RKO (cell line): Measurements from ENCODE around the gene NFATC1.

Experiments used
- DNase-seq: peaks from one replicate; pipeline ENCODE4 v3.0.0-alpha.2; 2016; ENCODE audit warnings: low spot score

The NFATC1 gene

DNA sequence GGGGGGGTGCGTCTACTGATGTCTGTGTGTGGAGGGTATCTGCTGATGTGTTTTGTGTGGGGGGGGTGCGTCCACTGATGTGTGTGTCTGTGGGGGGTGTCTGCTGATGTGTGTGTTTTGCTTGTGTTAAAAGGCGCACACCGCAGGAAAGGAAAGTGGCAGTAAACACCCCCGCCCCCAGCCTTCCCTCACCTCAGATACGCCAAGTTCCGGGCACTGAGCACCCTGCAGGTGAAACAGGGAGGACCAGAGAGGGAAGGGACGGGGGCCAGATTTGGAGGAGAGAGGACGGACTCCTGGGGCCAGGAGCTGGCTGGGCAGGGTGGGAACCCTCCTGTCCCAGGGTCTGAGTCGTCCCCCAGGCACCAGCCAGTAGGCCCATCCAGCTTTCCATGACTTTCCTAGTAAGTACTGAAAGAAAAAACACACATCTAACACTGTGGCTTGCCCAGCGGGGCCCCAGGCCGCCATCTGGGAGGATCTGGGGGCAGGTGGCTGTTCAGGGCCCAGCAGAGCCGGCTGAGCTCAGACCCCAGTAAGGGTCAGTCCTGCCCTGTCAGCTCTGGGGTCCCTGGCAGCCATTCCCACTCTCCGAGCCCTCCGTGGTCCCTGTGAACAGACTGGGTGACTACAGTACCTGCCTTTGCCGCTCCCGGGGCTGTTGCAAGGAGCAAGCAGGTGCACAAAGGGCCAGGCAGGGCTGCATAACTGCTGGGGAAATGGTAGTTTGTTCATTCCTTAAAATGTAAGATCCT, 126.9 kb downstream of the NFATC1 start:
- DNase-seq, result no peak

DNA sequence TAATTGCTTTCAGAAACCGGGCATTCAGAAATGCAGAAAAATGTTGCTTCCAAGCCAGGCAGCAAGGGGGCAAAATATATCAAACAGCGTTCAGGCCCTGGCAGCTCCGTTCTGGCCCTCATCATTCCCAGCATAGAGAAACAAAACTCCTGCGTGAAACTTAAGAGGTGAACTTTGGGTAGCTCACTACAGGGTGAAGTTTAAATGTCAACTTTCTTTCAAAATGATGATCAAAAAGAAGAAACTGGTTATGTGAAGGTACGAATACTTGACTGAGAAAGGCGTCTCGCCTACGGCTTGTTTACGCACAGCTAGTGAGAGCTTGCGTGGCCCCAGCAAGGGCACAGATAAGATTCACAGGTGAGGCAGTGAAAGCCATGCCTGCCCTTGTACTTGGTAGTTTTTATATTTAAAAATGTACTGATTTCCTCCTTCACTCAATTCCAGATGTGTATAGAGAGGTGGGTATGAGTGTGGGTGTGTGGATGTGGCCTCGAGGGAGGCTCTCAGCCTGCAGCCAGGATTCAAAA, 127.5 kb downstream of the NFATC1 start:
- DNase-seq, result no peak

DNA sequence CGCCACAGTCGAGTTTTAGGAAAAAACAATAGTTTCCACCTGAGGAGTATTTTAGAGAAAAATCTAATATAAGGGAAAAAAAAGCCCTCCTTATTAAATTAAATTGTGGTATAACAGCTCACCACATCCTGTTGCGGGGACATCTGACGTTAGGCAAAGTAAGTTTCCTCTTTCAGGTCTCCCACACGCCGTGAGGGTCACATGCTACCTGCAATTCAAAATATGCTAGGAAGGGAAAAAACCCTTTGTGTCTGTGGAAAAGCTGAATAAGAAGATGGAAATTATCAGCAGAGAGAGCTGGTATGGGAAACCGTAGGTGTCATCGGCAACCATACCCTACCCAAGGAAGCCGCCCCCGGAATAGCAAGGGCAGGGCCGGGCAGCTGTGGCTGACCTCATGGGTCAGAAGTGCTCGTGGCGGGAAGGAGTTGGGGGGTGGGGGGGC, 128.0 kb downstream of the NFATC1 start:
- no peak for DNase-seq

DNA sequence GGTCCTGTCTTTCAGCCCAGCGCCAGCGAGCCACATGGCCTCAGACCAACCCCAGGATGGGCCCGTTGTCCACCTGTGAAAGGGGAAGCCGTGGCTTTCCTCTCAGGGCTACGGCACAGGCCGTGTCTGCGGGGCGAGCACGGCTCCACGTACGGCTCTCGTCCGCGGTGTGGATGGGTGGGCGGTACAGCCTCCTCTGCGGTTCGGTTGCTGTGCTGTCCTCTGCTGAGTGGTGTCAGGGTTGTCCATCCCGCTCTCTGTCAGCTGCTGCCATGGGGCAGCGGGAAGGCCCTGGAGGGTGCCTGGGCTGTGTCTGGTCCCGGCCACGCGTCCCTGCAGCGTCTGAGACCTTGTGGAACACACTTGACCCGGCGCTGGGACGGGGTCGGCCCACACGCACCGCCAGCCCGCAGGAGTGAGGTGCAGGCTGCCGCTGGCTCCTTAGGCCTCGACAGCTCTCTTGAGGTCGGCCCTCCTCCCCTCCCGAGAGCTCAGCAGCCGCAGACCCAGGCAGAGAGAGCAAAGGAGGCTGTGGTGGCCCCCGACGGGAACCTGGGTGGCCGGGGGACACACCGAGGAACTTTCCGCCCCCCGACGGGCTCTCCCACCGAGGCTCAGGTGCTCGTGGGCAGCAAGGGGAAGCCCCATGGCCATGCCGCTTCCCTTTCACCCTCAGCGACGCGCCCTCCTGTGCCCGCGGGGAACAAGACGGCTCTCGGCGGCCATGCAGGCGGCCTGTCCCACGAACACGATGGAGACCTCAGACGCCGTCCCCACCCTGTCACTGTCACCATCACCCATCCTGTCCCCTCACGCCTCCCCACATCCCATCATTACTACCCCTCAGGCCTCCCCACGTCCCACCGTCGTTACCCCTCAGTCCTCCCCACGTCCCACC, 128.7 kb downstream of the NFATC1 start:
- DNase-seq, result no peak

DNA sequence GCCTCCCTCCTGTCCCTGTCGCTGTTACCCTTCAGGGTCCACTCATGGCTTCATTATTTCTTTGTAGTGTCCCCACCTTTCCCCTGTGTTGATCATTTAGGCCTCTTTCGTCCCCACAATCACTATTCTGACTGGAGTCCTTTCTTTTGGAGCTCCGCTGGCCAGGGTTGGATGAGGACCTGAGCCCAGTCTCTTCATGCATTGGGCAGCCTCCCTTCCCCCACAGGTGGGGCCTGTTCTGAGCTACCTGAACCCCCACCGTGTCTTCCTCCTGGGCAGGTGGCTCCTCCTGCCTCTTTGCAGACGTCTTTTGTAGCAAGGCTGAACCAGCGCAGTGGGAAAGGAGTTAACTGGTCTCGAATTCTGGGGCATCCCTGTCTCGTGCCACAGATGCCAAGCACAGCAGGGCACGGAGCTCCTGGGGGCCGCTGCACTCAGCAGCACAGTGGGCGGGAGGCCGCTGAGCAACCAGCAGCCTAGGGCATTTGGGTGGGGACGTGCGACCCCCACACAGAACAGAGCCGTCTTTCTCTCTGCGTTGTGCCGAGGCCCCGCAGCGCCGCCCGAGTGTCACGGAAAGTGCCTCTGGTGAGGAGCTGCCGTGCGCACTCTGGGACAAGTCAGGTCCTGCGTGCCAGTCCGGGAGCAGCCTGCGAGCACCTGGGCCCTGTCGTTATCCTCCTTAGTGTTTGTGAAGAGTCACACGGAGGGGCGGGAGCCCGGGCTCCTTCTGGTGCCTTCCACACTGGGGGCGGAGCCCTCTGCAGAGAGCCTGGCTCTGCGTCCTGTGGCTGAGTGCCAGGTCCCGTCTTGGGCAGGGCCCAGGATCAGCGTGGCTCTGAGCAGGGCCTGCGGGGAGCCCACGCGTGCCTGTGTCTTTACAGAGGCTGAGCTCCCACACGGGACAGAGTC, 130.1 kb downstream of the NFATC1 start:
- no peak for DNase-seq

DNA sequence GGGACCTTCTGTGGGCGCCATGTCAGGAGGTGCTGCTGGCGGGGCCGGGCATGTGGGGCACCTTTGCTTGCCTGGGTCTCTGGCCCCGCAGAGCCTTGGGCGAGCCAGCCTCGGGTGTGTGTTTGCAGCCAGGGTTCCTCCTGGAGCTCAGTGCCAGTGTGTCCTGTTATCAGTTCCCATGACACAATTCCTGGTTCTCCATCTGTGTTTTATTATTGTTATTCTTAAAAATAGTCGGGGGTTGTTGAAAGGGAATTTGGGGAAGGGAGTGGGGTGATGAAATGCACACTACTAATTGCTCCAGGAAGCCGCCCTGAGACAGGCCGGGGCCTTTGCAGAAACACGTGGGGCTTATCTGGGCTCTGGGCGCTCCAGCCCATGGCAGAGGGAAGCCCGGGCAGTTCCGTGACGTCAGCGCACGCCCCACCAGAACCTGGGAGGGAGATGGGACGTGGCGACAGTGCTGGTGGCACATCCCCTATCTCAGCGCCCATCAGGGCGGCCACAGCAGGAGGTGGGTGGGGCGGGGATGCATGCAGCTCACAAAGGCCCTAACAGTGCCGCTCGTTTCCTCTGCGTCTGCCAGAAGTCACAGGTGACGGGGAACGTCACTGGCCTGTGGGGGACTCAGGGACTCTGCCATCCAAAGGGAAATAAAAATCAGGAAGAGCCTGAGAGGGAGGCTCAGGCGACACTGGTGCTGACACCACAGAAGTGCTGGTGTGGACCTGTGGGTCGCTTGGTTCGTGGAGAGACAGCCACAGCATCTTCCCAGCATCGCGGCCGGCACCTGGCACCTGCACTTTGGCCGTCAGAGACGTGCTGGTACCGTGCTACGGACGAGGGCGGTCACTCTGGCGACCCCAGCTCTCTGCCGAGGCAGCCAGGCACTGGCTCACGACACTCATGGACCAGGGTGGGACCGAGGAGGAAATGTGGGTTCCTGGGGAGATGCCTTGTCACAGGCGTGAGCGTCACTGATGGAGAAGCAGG, 131.0 kb downstream of the NFATC1 start:
- DNase-seq, result no peak

DNA sequence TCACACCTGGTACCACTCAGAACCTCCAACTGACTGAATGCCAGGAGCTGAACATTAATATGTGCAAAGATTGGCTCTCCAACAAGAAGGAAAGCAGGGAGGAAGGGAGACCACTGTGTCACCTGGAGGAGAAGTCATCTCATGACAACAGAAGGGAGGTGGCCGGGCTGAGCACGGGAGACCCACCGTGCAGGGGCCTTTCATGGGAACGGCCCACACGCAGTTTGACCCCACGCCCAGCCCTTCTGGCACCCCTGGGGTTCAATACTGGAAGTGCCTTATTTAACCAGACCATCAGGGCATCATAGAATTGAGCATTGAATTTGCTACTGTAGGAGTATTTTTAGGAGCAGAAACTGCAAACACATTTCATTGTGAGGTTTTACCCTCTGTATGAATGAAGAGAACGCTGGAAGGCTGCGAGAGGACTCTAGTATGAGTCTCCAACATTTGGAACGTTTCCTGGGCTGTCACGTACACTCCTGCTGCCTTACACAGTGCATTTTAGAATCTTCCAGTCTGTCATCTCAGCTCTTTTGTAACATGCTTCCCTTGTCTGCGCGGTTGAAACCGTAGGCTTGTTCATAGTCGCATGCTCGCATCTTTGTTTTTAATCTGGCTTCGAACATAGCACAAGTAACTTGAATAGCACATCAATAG, 132.1 kb downstream of the NFATC1 start:
- DNase-seq, result no peak

DNA sequence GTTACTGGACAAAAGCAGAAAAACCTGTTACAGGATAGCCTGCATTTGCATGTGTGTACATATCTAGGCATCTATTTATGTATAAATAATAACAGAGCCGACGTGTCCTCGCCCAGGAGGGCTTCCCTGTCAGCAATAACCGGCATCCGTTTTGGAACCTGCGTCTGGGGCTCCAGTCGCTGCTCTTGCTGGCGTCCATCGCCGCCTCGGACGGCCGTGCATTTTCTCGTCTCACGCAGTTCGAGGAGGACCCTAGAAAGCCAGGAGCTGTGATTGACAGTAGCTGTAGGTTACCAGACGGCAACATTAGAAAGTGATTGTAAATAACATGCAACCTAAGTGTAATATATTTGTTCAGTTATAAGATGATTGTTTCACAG, 132.6 kb downstream of the NFATC1 start:
- no peak for DNase-seq

DNA sequence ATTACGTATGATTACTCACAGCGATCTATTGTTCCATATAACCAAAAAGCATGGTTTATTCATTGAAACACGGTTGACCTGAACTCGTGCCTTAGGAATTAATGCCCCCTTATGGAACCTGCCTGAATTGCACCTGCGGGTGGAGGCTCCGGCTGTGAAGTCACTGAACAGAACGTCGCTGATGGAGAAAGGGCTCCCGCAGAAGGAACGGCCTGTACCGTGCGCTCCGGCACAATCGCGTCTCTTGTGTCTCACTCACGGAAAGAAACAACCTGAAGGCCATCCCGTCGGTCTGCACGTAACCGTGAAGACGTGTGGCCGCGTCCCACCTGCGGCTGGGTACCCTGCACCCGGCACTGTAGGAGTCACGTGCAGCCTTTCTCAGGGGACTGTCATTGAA, 133.1 kb downstream of the NFATC1 start:
- DNase-seq, result peak; percentile 61

DNA sequence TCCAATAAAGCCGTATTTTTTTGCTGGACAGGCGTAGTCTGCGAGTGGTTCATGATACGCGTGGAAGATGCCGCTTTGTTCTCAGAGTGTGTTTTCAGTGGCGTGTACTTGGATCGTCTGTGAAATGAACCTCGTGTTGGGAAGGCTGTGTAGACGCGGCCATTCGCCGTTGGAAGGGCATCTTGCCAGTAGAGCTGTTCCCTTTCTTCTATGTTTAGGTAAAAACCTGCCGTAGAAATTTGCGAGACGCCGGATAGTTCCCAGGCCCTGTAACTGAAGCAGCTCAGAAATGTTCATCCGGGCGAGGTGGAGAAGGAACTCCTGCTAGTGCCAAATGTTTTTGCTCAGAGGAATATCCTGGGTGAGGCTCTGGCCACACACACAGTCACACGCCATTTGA, 133.6 kb downstream of the NFATC1 start:
- no peak for DNase-seq

DNA sequence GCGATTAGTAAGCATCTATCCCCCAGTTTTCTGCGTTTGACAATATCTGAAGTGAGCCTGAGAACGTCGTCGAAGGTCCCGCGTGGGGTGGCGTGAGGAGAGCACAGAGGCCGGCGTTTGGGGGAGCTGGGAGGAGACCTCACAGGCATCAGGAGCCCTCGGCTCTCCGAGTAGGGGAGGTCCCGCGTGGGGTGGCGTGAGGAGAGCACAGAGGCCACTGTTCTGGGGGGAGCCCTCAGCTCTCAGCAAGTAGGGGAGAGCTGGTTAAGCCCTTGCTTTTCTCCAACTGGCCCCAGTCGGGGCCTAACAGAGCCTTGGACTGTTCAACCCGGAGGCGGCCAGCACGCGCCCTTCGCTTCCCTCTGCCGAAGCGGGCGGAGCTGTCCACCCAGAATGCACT, 134.3 kb downstream of the NFATC1 start:
- DNase-seq, result no peak

DNA sequence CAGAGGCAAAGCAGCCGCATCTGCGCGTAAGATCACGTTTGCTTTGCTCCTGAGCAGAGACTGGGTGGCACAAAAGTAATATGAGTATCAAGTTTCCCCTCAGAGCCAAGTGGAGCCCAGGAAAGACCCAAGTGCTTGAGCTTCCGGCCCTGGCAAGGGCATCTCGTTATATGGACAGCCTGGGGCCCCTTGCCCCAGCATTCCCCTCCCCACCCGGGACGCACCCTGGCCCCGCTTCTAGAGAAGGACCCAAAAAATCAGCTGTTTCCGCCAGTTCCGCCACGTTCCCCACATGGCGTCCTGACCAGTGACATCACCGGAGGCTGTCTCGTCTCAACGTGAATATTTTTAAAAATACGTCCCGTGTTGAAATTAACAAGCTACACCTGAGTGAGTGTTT, 135.1 kb downstream of the NFATC1 start:
- no peak for DNase-seq

DNA sequence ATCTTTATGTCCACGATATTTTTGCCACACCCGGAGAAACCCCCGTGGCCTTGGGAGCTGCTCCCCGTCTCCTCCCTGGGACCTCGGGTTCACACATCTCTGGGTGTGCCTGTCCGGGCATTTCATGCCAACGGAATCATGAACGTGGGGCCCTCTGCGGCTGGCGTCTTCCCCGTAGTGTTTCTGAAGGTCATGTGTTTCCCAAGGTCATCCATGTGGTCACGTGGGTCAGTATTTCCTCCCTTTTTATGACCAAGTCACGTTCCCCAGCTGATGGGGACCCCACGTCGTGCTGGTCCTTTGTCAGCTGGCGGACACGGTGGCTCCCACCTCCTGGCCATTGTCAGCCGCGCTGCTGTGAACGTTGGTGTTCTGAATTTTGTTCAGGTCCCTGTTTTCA, 135.7 kb downstream of the NFATC1 start:
- no peak for DNase-seq

DNA sequence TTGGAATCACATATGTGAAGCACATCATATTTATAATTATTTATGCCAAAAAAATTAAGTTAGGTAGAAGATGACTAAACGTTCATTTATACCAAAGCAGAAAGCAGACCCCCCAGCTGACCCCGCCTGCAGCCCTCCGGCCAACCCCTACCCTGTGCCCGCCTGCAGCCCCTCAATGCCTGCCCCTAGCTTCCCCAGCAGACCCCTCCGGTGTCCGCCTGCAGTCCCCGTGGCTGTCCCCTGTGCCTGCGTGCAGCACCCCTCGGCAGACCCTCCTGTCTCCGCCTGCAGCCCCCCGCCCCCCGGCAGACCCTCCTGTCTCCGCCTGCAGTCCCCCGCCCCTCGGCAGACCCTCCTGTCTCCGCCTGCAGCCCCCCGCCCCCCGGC, 136.2 kb downstream of the NFATC1 start:
- no peak for DNase-seq

DNA sequence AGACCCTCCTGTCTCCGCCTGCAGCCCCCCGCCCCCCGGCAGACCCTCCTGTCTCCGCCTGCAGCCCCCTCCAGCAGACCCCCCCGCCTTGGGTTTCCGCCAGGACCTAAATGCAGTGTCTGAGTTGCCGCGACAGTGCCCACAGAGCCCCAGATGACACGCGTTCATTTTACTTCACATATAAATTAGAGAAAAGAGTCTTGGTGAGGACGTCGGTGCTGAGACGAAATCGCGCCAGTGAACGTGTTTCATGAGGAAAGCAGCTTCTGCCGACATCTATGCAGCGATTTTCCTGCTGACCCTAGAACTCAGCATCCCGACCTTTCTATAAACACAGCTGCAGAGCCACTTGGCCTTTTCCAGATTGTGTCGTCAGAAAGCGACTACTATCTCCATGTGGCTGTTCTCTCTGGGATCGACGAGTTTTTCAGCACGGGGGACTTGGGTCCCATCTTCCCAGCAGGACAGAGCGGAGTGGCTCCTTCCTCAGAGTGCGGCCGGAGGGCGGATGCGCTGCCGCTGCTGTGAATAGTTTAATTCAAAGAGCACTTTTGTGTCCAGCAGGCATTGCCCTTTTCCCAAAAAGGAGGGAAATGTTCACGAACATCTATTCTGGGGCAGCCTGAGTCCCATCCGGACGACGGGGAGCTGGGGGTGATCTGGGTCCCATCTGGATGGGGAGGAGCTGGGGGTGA, 136.7 kb downstream of the NFATC1 start:
- no peak for DNase-seq

DNA sequence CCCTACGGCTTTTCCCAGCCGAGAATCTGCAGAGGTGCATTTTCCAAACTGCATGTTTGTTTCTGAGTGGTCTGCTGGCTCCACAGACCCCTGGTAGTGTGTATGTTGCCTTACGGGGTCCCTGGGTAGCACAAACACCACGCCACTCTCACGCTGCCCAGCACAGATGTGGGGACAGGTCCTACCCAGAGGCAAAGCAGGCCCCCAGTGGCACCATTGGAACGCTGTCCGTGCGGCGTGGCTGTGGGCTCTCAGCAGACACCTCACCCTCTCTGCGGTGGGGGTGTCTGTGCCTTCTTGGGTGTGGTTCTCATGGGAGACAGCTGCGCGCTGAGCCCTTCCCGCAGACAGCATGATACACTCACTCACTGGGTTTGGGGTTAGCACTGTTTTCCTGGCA, 137.4 kb downstream of the NFATC1 start:
- DNase-seq, result no peak

DNA sequence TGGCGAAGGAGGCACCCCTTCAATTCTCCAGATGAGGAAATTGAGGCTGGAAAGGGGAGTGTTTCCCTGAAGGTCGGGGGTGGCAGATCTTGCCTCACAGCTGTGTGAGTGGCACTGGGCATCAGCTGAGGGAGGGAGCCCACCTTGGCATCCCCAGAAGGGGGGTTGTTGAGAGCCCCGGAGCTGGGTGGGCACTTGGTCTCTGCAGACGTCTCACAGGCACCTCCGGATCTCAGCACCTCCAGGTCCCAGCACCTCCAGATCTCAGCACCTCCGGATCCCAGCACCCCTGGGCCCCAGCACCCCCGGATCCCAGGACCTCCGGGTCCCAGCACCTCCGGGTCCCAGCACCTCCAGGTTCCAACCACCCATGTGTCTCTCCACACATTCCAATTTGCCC, 137.9 kb downstream of the NFATC1 start:
- no peak for DNase-seq

DNA sequence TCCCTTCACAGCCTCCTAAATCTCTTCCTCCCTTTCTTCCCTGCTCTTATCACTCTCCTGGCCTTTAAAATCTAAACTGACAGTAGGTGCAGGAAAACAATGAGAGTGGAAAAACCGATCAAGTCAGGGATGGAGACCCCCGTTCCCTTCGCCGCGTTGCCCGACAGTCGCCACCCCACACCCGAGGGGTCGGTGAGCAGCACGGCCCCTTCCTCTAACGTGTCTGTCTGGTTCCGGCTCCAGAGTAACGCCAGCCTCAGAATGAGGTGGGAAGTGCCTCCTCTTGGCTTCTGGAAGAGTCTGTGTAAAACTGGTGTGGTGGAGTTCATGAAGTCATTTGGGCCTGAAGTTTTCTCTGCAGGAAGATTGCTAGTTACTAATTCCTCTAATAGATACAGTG, 138.6 kb downstream of the NFATC1 start:
- no peak for DNase-seq

DNA sequence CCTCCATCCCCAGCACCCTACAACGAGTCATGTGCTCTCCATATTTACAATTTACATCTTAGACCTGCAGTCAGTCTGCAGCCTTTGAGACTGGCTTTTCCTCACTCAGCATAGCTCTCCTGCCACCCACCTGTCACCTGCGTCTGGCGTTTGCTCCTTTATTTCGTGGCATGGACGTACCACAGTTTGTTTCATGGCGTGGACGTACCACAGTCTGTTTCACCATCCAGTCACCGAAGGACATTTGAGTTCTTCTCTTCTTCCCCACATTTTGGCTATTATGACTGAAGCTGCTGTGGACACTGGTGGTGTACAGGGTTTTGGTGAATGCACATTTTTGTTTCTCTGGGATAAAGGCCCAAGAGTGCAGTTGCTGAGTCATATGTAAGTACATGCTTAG, 142.0 kb downstream of the NFATC1 start:
- DNase-seq, result no peak

DNA sequence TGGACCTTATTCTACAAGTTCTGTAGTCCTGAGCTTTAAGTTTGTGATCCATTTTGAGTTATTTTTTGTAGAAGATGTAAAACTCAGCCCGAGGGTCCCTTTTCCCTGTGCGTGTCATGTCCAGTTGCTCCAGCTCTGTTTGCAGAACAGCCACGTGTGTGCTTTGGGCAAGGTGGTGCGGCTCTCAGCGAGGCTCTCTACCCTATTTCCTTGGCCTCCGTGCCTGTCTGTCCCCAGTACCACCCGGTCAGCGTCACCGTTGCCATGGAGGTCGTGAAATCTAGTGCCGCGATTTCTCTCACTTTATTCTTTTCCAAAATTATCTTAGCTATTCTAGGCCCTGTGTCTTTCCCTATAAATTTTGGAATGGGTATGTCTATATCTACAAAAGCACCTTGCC, 142.9 kb downstream of the NFATC1 start:
- DNase-seq, result no peak
